ENCODE measurements around the gene CD5L. TPM values are rescaled to one million over a fixed set of nuclear protein-coding genes. Genes with fewer than 3 reads are reported as not detected.

The CD5L gene
- total and polyA plus RNA-seq, 7 donors: 0.07 TPM; not detected in 6

DNA sequence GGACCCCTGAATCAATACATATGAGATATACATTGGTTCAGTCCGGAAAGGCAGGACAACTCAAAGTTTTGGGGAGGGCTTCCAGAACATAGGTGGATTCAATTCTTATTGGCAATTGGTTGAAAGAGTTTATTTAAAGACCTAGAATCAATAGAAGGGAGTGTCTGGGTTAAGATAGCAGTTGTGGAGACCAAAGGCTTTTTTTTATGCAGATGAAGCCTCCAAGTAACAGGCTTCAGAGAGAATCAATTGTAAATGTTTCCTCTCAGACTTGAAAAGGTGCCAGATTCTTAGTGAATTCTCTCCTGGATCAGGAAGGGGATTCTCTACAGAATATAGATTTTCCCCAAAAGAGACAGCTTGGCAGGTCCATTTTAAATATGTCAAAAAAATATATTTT lies 27.0 kb upstream of the CD5L start:
- no peak for DNase-seq
- TF ChIP-seq POLR2A (IDR thresholded peaks at IDR 0.05) (no peak), EP300 (IDR thresholded peaks at IDR 0.05) (no peak), POLR2AphosphoS5 (IDR thresholded peaks at IDR 0.05) (no peak), CTCF (IDR thresholded peaks at IDR 0.05) (no peak)
- 87 to 90% methylated on average over 1 of the region's 1 CpG for WGBS, 2 donors

GRCh38 chr1:157862114-157863070 lies 20.8 kb upstream of the CD5L start:
- intact Hi-C loops (cut with DNase I): no loop called here
- WGBS, 2 donors: 78 to 80% methylated on average over 6 of the region's 6 CpGs
- no peak for TF ChIP-seq POLR2AphosphoS5 (IDR thresholded peaks at IDR 0.05)
- TF ChIP-seq CTCF (IDR thresholded peaks at IDR 0.05): no peak
- TF ChIP-seq EP300 (IDR thresholded peaks at IDR 0.05): no peak
- TF ChIP-seq POLR2A (IDR thresholded peaks at IDR 0.05): no peak

More for the DNA sequence above, 27.0 kb upstream of the CD5L start:
- Histone ChIP-seq H3K27ac (no peak overlapping the region), H3K9me3 (no peaks in the 10 kb centered on the region), H3K4me1 (no peaks in the 10 kb centered on the region), H3K4me3 (no peak overlapping the region), H3K27me3 (no peaks in the 10 kb centered on the region), H3K36me3 (no peaks in the 10 kb centered on the region)
- intact Hi-C loops (cut with DNase I): no loop called here

GRCh38 chr1:157856538-157856937 lies 14.9 kb upstream of the CD5L start:
- Histone ChIP-seq H3K36me3 (no peaks in the 10 kb centered on the region), H3K4me3 (no peak overlapping the region), H3K9me3 (peaks cover 0 to 5% (median 0%) of the 10 kb centered on the region in 4 donors), H3K4me1 (no peaks in the 10 kb centered on the region), H3K27me3 (no peaks in the 10 kb centered on the region), H3K27ac (no peak overlapping the region)
- intact Hi-C loops (cut with DNase I): no loop called here
- DNase-seq: no peak
- 78 to 82% methylated on average over 2 of the region's 2 CpGs for WGBS, 2 donors
- TF ChIP-seq POLR2AphosphoS5 (IDR thresholded peaks at IDR 0.05) (no peak), POLR2A (IDR thresholded peaks at IDR 0.05) (no peak), EP300 (IDR thresholded peaks at IDR 0.05) (no peak), CTCF (IDR thresholded peaks at IDR 0.05) (no peak)

More at GRCh38 chr1:157862114-157863070, 20.8 kb upstream of the CD5L start:
- Histone ChIP-seq H3K36me3 (no peaks in the 10 kb centered on the region), H3K27ac (no peak overlapping the region), H3K27me3 (no peaks in the 10 kb centered on the region), H3K4me1 (no peaks in the 10 kb centered on the region), H3K4me3 (no peak overlapping the region), H3K9me3 (no peaks in the 10 kb centered on the region)
- DNase-seq: no peak

DNA sequence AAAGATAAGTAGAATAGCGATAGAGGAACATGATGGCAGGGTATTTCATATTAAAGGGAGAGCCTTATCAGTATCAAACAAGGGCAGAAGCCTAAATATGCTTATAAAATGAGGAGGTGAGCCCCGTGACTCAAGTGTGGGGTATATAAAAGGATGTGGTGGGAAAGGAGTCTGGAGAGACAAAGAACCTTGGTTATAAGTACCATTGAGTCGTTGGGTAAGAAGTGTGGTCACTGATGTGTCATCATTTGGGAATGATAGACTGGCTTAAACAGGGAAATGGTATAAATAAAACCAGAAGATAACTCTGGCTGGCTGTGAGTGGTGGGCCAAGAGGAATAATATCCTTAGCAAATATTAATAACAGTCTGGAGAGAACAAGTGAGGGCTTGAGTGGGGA lies 10.9 kb upstream of the CD5L start:
- TF ChIP-seq CTCF (IDR thresholded peaks at IDR 0.05): no peak
- TF ChIP-seq EP300 (IDR thresholded peaks at IDR 0.05): no peak
- no peak for TF ChIP-seq POLR2AphosphoS5 (IDR thresholded peaks at IDR 0.05)
- no peak for TF ChIP-seq POLR2A (IDR thresholded peaks at IDR 0.05)
- Histone ChIP-seq H3K9me3 (peaks cover 0 to 5% (median 0%) of the 10 kb centered on the region in 4 donors), H3K27me3 (no peaks in the 10 kb centered on the region), H3K36me3 (no peaks in the 10 kb centered on the region), H3K4me1 (no peaks in the 10 kb centered on the region), H3K4me3 (no peak overlapping the region), H3K27ac (no peak overlapping the region)
- no peak for DNase-seq
- intact Hi-C loops (cut with DNase I): no loop called here
- WGBS, 2 donors: 55 to 84% methylated on average over 3 of the region's 3 CpGs

Data from sigmoid colon (tissue), 7 donors.